ENCODE results near the gene CSNK1A1.

DNA sequence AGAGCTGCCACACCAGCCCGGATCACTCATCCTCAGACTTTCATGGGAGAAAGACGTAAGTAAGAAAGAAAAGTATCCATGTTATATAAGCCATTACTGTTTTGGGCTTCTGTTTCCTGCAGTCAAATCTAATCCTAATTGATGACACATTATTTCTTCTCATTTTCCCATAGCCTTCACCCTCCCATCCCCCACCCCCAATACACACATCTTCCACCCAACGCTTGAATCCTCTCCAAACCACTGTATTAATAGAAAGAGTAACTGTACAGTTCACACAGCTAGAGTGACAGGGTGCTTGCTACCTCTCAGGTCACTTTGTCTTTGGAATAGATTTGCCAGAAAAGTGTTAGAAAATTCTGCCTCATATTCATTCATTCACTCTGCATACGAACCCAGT is 102.8 kb downstream of the CSNK1A1 start:
- TF ChIP-seq EP300 (IDR thresholded peaks at IDR 0.05; ENCODE audit: low read depth) (no peak), CTCF (IDR thresholded peaks at IDR 0.05) (no peak), POLR2AphosphoS5 (IDR thresholded peaks at IDR 0.05) (no peak), POLR2A (IDR thresholded peaks at IDR 0.05) (no peak)
